NCI-H345 (cell line): ENCODE data around the gene FSD1.
A peak's percentile ranks its signal among the peaks of the same experiment; 100 is the strongest.
"Not testable (repeated sequence)": the region's sequence is repeated elsewhere in the genome, so short reads cannot be mapped to it uniquely, and the experiment has no call there.

Experiments
- DNase-seq: peaks from one replicate; lab custom pipeline; 2025; lab: John Stamatoyannopoulos, UW

Gene FSD1

GRCh38 chr19:4284974-4285373, 19.4 kb upstream of the FSD1 start:
- DNase-seq, result no peak

GRCh38 chr19:4286141-4286540, 18.3 kb upstream of the FSD1 start:
- DNase-seq, result not testable (repeated sequence)

- no peak for DNase-seq
Measured at GRCh38 chr19:4288091-4288777, 16.2 kb upstream of the FSD1 start.

GRCh38 chr19:4291184-4291732, 13.1 kb upstream of the FSD1 start:
- DNase-seq, result no peak

- no peak for DNase-seq
Measured at GRCh38 chr19:4292515-4292914, 11.9 kb upstream of the FSD1 start.

- no peak for DNase-seq
Measured at GRCh38 chr19:4294389-4294788, 10.0 kb upstream of the FSD1 start.

GRCh38 chr19:4295972-4296771, 8.2 kb upstream of the FSD1 start:
- peak; percentile 63 for DNase-seq

GRCh38 chr19:4297901-4298809, 6.2 kb upstream of the FSD1 start:
- DNase-seq, result no peak

- DNase-seq, result no peak
Measured at GRCh38 chr19:4298810-4299550, 5.4 kb upstream of the FSD1 start.

GRCh38 chr19:4300589-4300988, 3.8 kb upstream of the FSD1 start:
- no peak for DNase-seq

GRCh38 chr19:4301590-4302242, 2.7 kb upstream of the FSD1 start:
- DNase-seq, result no peak

GRCh38 chr19:4302243-4302640, 2.2 kb upstream of the FSD1 start, which contains the start of gene TMIGD2:
TMIGD2 (minus strand) TSS chr19:4302389; CDS start chr19:4302385, 4 bp downstream.
- no peak for DNase-seq

- DNase-seq, result no peak
Measured at GRCh38 chr19:4303819-4304537, 420 bp upstream of the FSD1 start.

- no peak for DNase-seq
Measured at GRCh38 chr19:4305257-4305612, 837 bp downstream of the FSD1 start.

GRCh38 chr19:4305659-4306058, 1.3 kb downstream of the FSD1 start:
- DNase-seq, result no peak

- no peak for DNase-seq
Measured at GRCh38 chr19:4310247-4311121, 6.1 kb downstream of the FSD1 start.

GRCh38 chr19:4313847-4314490, 9.6 kb downstream of the FSD1 start:
- no peak for DNase-seq

GRCh38 chr19:4316956-4317355, 12.6 kb downstream of the FSD1 start:
- no peak for DNase-seq

GRCh38 chr19:4318460-4318859, 14.1 kb downstream of the FSD1 start:
- DNase-seq, result no peak
